Transverse colon (tissue), 4 donors: ENCODE measurements around the gene KLHL9.

Experiments
- EP300 ChIP-seq: sonication (generic); formaldehyde crosslinking; IDR thresholded peaks from one replicate; pipeline ENCODE4 v1.6.1; 2017; ENCODE audit warnings: antibody characterized with exemption, low read depth
- POLR2A ChIP-seq: fragments of 450-650 bp; IDR thresholded peaks from one replicate; pipeline ENCODE4 v1.6.1; 2016; ENCODE audit warnings: antibody characterized with exemption, mild to moderate bottlenecking, moderate library complexity
- POLR2AphosphoS5 ChIP-seq, 3 donors: sonication (generic); formaldehyde crosslinking; IDR thresholded peaks; one replicate each; pipeline ENCODE4 v1.6.1; 2016; ENCODE audit warnings: antibody characterized with exemption in 3 of 3
- TF ChIP-seq, protein P1 (sequence below), 5 experiments: fragments of 200-600 bp in 3 of 5; fragments of 450-650 bp in 2 of 5; sonication (generic) in 3 of 5; IDR thresholded peaks; 1 replicate in 2 of 5; 2 replicates in 3 of 5; pipeline ENCODE4 v1.5.1; 2016 to 2017; ENCODE audit warnings: antibody characterized with exemption in 5 of 5, inconsistent platforms in 3 of 5, mild to moderate bottlenecking in 2 of 5, moderate library complexity in 1 of 5

DNA sequence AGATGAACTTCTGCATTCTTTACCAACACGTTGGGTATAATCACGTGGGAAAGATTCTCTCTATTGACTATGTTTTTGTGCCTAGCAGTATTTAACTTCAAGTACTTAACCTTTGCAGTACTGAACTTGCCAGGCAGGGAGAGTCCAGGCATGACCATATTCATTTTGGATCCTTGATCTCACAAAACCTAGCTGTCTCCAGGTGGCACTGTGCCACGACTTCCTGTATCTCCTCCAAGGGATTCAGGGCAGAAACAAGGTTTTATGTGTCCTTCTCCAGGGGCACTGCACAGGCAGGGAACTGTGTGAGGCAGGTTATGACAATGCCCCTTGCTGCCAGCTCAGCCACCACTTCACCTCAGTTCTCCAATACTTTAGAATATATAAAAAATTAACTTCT, 18.3 kb downstream of the KLHL9 start:
- TF ChIP-seq POLR2A (no peak), EP300 (no peak), POLR2AphosphoS5 (IDR thresholded peaks at IDR 0.05) (no peak)
- TF ChIP-seq, protein P1, sequence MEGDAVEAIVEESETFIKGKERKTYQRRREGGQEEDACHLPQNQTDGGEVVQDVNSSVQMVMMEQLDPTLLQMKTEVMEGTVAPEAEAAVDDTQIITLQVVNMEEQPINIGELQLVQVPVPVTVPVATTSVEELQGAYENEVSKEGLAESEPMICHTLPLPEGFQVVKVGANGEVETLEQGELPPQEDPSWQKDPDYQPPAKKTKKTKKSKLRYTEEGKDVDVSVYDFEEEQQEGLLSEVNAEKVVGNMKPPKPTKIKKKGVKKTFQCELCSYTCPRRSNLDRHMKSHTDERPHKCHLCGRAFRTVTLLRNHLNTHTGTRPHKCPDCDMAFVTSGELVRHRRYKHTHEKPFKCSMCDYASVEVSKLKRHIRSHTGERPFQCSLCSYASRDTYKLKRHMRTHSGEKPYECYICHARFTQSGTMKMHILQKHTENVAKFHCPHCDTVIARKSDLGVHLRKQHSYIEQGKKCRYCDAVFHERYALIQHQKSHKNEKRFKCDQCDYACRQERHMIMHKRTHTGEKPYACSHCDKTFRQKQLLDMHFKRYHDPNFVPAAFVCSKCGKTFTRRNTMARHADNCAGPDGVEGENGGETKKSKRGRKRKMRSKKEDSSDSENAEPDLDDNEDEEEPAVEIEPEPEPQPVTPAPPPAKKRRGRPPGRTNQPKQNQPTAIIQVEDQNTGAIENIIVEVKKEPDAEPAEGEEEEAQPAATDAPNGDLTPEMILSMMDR (IDR thresholded peaks at IDR 0.05) = no peak
